ENCODE measurements around the gene OR56B4.

DNA sequence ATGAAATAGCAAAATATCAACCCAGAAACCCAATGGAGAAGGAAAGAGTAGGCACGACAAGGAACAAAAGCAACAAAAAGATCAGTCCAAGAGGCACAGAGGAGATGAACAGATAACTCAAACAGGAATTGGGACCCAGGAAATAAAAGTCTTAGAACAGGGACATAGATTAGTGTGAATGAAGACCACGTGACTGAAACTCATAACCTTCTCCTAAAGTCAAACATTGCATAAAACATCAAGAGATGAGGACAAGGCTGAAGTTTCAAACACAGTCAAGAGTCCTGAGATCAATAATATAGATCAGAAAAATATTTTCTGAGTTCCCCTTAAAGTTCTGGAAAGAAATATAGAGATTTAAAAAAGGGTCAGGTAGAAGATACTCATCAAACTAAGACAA, 24.4 kb upstream of the OR56B4 start:
- TF ChIP-seq, protein P1, sequence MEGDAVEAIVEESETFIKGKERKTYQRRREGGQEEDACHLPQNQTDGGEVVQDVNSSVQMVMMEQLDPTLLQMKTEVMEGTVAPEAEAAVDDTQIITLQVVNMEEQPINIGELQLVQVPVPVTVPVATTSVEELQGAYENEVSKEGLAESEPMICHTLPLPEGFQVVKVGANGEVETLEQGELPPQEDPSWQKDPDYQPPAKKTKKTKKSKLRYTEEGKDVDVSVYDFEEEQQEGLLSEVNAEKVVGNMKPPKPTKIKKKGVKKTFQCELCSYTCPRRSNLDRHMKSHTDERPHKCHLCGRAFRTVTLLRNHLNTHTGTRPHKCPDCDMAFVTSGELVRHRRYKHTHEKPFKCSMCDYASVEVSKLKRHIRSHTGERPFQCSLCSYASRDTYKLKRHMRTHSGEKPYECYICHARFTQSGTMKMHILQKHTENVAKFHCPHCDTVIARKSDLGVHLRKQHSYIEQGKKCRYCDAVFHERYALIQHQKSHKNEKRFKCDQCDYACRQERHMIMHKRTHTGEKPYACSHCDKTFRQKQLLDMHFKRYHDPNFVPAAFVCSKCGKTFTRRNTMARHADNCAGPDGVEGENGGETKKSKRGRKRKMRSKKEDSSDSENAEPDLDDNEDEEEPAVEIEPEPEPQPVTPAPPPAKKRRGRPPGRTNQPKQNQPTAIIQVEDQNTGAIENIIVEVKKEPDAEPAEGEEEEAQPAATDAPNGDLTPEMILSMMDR (conservative IDR thresholded peaks at IDR 0.05; ENCODE audit: low read length) = no peak
- TF ChIP-seq EZH2phosphoT487 (IDR thresholded peaks at IDR 0.05; ENCODE audit: borderline replicate concordance, low read depth, low read length) = no peak

All from OCI-LY7 (cell line).